Fibroblast of gingiva (primary cell): ENCODE data around the gene PTPRR.

Experiments
- DNase-seq: peaks from one replicate; pipeline ENCODE4 v3.0.0-alpha.2; 2011; ENCODE audit warnings: low read depth

PTPRR gene

GRCh38 chr12:70796989-70797388 is 123.5 kb downstream of the PTPRR start:
- DNase-seq: peak; percentile 12

DNA sequence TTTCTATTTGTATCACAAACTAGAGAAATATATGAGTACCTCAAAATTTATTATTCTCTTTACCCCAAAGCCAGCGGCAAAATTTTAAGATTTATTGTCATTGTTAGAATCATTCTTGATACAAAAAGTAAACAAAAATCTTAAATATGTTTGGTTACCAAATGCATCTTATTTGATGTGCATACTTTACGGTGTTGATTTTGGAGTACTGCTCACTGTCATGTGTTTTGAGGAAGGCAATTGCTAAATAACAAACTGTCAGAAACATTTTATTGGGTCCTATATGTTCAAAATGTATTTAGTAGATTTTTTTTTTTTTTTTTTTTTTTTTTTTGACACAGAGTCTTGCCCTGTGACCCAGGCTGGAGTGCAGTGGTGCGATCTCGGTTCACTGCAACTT is 124.9 kb downstream of the PTPRR start:
- DNase-seq: no peak

- DNase-seq: no peak
Measured at GRCh38 chr12:70794131-70794530, 126.4 kb downstream of the PTPRR start.

DNA sequence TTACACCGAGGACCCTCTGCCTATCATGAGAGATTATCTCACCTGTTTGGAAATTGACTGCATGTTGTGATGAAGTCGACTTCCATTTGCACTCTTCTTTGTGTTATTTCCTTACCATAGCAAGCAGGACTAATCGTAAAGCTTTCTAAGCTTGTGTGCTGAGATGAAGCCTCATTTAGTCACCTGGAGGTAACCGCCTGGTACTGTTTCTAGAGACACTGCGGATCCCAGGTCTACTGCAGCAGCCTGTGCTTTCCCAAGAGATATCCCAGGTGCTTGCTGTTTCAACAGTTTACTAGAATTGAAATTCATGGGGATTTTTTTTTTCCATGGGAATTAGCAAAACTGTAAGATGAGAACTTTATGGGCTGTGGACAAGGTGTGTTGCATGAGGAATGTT is 131.8 kb downstream of the PTPRR start:
- DNase-seq: no peak

- DNase-seq: no peak
Measured at GRCh38 chr12:70787612-70788011, 132.9 kb downstream of the PTPRR start.

GRCh38 chr12:70785896-70786295 is 134.6 kb downstream of the PTPRR start:
- no peak for DNase-seq

- no peak for DNase-seq
Measured at GRCh38 chr12:70784042-70784668, 136.4 kb downstream of the PTPRR start.

DNA sequence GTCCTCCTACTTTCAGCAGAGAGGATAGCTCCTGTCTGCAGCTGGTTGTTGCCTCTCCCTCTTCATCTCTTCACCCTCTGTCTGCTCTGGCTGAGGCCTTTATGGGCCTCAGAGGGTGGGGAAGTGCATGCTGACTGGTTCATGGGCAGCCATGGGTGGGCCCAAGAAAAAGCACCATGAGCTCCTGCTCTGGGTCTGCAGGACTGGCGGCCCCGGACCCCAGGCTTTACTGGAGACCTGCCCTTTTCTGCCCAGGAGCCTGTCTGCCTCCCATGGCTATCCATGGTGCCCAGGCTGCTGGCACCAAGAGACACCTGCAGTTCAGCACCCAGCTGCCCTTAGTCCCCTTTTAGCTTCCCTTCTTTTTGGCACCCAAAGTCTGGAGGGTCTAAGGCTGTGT is 137.1 kb downstream of the PTPRR start:
- DNase-seq: no peak

GRCh38 chr12:70779250-70779649 is 141.3 kb downstream of the PTPRR start:
- no peak for DNase-seq

- DNase-seq: peak; percentile 49
Measured at GRCh38 chr12:70774055-70774454, 146.5 kb downstream of the PTPRR start.

DNA sequence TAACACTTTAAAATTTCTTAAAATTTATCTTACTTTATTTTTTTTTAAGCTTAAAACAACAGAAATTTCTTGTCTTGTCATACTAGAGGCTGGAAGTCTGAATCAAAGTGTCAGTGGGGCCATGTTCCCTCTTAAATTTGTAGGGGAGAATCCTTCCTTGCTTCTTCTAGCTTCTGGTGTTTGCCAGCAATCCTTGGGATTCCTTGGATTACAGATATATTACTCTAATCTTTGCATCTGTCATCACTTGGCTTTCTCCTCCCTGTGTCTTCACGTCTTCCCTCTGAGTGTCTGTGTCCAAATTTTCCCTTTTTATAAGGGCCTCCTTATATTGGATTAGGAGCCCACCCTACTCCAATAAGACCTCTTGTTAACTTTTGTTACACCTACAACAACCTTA is 147.7 kb downstream of the PTPRR start:
- no peak for DNase-seq

DNA sequence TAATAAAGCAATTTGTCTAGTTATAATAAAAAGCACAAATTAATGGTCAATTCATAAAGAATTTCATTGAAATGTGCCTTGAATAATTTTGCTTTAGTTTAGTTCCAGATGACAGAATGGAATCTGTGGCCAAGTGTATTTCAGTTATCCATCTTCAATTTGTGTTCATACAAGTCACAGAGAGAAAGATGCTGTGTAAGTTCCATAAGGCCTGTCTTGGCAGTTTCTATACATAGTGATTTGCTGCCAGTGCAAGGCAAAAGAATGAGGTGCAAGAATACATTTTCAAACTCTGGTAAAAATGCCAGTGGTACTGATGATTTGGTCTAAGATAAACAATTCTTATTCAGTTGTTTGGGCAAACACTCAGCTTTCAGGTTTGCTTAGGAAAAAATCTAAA is 149.0 kb downstream of the PTPRR start:
- DNase-seq: no peak

DNA sequence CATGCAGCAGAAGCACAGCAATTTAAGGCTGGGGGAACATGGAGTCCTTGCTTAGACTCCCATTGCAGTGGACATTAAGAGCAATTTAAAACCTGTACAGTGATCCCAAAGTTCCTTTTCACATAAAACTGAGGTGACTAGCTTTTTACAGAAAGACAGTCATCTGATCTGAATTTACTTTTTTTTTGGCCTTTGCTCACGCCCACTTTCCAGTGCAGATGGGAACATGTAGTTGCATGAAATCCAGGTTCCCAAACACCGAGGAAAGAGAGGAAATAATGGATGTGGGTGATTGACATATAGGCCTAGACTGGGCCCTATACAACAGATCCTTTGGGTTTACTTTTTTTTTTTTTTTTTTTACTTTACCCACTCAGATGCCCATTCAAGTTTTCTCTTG is 156.9 kb downstream of the PTPRR start:
- DNase-seq: no peak

DNA sequence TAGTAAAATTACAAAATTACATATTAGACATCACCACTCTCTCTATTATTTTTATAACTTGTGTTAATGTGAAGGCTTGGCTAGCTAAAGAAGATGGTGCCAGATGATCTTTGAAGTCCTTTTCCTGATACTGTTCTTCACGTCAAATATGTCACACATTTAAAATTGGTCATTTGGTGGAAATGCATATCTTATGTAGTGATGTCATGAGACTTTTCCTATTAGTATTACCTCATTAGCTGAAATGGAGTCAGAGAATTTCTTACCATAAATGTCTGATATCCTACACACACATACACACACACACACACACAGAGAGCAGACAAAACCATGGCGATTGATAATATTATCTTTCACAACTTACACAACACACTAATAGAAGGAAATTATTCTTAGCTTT is 158.5 kb downstream of the PTPRR start:
- no peak for DNase-seq

DNA sequence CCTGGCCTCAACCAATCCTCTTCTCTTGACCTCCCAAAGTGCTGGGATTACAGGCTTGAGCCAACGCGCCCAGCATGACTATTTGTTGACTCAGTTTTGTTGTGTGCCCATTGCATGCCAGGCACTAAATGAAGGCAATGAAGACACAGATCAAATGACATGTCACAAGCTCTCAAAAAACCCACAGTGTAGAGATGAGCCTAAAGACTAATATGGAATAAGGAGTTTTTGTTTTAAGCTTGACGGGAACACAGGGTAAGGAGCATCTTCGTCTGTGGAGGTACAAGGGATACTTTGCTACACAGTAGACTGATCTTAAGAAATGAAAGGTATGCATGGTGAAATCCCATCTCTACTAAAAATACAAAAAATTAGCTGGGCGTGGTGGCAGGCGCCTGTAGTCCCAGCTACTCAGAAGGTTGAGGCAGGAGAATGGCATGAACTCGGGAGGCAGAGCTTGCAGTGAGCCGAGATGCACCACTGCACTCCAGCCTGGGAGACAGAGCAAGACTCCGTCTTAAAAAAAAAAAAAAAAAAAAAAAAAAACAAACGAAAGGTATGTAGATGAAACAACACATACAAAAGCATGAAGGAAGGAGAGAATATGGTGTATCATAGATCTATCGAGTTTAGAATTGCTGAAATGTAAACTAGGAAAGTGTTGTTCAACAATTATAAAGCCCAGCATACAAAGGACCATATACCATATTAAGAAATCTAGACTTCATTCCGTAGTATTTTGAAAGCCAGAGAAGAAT is 161.2 kb downstream of the PTPRR start:
- no peak for DNase-seq

GRCh38 chr12:70758494-70758845 is 162.1 kb downstream of the PTPRR start:
- no peak for DNase-seq

DNA sequence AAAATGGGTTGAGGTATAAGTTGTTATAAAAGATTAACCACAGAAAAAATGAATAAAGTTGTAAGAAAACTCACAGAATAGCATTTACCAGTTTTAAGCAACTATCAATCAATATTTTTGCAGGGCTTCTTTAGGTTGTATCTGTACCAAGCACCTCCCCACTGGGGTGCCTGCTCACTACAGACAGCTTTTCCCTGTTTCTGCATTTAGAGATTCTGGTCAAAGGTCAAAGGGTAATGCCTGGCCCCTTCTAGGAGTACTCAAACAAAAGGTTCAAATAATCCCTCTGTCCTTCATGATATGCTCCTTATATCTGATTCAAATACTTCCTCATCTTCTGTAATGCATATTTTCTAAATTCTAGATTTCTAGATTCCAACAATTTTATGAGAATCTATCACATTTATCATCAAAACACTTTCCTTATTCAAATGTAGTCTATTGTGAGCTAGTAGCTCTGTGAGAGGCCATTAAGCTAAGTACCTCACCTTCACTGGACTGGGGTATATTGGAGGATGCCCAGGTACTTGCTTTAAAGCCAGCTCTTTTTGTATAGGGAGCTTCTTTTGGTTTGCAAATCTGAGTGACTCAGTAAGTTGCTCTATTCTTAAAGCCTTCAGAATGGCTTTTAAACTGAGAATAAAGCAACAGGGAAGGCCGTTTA is 162.6 kb downstream of the PTPRR start:
- no peak for DNase-seq

DNA sequence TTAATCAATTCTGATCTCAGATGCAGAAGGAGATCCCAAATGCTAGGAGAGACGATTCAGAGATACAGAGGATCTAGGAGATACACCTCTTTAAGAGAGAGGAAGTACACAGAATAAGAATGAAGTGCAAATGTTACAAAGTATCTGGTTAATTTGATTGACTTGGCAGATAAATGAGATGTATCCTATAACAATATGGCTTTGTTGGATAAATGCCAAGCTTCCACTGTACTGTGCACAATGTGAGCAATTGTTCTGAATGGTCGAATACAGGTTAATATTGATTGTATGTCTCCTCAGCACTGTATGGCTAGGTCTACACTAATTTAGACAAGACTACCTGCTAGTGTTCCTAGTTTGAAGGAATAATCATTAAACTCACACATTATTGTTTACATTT is 163.7 kb downstream of the PTPRR start:
- DNase-seq: no peak

DNA sequence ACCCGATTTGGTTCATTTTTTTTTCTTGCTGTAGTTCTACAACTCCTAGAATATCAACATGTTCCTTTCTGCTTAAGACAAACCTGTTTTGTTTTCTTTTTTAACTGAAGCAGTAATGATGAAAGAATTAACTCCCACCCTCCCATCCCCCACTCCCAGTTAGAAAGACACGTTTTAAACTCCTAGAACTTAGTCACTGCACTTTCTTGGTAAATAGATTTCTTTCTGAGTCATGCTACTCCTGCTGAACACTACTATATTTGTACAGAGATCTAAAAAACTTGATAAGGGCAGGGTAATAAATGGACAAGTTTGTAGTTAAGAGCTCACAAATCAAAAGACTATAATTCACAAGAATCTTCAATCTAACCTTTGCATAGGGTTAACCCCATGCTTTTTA is 164.4 kb downstream of the PTPRR start:
- DNase-seq: no peak

DNA sequence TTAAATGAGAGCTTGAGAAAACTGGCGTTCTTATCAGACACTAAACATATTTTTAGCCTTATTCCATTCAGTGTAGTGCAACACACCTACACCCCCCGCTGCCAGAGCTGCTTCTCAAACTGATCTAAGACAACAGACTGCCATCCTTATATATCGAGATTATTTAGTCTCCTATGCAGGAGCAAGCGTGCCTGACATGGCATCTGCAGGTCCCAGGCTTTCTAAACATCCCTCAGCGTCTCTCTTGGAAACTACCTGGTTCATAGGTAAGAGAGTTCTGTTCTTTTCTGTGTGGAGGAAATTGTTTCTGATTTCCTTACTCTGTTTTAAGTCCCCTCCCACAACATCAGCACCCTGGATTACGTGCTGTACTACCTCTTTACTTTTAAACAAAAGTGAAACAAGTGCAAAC is 166.2 kb downstream of the PTPRR start:
- no peak for DNase-seq

DNA sequence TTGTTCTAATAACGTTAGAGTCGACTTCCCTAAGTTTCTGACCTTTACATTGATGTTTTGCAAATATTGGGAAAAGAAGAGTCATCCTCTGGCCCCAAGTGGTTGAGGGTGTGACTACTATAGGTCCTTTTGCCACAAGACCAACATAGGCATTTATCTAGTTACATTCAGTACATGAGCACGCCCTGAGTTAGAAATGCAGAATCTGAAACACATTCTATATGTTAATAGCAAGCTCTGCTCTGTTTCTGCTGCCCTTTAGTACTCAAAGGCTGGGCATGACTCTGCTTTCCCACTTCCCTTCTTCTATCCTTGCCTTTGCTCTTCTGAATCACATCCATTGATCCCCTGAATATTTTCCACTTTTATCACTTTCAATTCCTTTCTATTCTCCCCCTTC is 168.2 kb downstream of the PTPRR start:
- DNase-seq: no peak

- no peak for DNase-seq
Measured at GRCh38 chr12:70749931-70750330, 170.6 kb downstream of the PTPRR start.

DNA sequence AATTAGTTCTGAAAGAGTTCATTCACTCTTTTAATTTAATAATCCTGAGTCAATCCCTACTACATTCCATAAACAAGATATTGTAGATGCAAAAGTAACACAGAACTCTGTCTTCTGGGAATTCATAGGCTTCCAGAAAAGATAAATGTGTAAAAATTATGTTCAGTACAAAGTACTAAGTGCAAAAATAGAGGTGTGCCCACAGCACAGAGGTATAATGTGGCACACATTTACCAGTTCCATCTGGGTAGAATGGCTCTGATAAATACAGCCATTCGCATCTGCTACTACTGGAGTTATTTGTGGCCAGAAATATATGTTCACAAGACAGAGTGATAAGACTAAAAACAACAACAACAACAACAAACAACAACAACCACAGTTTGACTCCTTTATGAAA is 171.7 kb downstream of the PTPRR start:
- no peak for DNase-seq
